GDM1 (cell line): ENCODE data around the gene EPAS1.
A peak's percentile ranks its signal among the peaks of the same experiment; 100 is the strongest.

ENCODE experiments used
- DNase-seq: peaks from one replicate; lab custom pipeline; 2025; lab: John Stamatoyannopoulos, UW

Gene EPAS1

DNA sequence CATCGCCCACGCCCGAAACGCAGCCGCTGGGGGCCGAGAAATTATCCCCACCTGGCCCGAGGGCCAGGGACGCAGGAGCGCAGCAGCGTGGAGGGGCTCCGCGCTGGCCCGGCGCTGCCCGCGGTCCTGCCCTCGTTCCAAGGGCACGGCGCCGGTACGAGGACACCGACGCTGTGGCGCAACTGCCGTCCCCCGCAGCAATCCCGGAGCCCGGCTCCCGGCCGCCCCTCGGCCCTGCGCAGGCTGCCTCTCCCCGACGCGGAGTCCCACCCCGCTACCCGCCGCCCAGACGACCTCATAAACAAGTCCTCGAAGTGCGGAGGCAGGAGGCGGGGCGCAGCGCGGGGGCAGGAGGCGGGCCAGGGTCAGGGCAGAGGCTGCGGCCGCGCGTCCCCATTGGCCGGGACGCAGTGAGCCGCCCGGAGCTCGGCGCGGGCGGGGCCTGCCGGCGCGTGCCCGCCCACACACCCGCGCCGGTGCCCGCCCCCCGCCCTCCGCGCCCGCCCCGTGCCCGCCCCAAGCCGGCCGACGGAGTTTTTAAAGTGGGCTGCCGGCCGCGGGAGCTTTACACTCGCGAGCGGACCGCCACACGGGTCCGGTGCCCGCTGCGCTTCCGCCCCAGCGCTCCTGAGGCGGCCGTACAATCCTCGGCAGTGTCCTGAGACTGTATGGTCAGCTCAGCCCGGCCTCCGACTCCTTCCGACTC lies at the start of gene EPAS1:
TSS of gene EPAS1 (plus strand) at position 568 of the 706 bp plus-strand sequence. CDS start 505 bp downstream, outside the sequence.
- peak; percentile 48 for DNase-seq

DNA sequence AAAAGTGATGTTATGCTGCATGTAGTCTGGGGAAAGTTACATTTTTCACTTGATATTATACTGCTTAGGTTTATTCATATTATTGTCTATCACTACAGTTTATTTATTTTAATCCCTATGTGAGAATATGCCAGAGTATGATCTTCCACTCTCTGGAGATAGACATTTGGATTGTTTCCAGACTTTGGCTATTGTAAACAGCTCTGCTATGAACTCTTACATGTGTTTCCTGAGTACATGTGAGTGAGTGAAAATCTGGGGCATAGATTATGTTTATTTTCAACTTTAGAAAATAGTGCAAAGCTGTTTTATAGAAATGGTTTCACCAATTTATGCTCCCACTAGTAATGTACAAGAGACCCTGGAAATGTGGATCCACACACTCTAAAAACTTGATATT lies 49.0 kb upstream of the EPAS1 start:
- DNase-seq: no peak

DNA sequence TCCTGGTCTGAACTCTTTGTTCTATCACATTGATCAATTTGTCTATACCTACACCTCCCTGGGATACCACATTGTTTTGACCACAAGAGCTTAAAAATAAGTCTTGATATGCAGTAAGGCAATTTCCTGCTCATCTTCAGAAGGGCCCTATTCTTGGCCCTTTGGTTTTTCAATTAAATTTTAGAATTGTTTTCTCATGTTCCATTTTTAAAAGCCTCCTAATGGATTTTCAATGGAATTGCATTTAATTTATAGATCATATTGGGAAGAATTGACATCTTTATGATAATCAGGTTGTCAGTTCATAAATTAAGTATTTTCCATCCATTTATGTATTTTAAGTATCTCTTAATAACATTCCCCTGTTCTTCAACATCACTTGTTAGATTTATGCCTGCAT lies 47.6 kb upstream of the EPAS1 start:
- no peak for DNase-seq

DNA sequence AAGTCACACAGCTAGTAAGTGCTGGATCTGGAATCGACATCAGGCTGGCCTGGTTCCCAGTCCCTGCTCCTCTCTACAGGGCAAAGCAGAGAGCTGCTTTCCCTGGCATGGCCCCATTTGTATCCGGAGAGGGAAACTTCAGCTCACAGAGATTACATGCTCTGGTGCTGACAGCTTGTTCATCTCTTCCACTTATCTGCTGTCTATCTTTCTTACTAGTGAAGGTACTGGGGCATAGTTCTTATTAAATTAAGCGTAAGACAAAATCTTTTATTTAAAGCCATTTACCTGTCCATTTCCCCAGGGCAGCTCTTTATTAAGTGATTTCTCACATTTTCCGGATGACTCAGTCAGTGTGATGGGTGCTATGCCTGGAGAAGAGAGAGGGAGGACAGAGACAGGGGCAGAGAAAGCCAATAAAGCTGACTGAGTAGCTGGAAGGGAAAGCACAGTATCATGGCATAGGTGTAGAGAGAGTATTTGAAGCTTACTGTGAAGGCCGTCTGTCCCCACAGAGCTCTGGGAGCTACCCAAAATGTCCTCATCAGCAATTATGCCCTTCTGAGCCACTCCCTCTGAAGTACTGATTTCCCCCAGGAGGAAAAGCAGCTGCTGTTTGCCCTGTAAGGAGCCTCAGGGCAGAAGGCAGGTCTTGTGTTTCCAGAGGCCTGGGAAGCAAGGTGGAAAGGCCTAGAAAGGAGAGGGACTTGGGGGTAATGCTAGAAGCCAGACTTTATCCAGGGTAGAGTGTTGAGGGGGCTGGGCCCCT lies 44.1 kb upstream of the EPAS1 start:
- no peak for DNase-seq

DNA sequence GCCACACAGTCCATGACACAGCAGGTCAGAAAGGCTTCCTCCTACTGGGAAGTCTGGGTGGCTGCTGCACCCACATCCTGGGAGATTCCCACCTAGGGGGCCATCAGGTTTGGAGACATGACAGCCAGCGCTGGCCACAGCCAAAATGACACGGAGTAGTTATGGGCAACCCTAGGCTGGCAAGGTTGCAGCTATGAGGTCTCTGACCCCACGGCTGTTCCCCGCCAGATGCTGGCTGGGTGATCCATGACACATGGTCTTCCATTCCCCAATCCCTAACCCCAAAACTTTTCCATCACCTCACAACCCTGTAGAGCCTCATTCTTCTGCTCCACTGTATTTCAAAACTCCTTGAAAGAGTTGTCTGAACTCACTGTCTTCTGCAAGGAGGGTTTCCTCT lies 42.7 kb upstream of the EPAS1 start:
- no peak for DNase-seq

DNA sequence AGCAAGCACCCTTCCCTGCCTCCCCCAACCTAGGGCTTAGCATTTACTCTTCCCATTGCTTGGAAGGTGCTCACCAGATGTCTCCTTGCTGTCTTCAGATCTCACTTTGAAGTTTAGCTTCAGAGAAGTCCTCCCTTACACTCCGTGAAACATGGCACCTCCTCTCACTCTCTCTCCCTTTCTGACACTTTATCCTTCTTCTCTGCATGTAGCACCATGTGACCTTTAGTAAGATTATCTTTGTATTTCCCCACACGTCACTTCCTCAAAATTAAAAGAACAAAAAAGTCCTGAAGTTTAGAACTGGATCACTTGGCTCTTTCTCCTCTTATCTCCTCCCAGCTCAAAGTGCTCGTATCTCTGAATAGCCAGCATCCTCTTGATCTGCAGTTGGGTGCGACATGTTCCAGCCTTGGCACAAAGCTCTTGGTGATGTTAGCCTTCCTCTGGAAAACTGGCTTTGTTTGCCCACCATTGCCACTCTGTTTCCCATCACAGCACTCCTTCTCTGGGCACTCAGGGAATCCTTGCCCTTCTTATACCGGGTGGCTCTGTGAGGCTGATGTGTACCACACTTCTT lies 40.6 kb upstream of the EPAS1 start:
- DNase-seq: no peak

DNA sequence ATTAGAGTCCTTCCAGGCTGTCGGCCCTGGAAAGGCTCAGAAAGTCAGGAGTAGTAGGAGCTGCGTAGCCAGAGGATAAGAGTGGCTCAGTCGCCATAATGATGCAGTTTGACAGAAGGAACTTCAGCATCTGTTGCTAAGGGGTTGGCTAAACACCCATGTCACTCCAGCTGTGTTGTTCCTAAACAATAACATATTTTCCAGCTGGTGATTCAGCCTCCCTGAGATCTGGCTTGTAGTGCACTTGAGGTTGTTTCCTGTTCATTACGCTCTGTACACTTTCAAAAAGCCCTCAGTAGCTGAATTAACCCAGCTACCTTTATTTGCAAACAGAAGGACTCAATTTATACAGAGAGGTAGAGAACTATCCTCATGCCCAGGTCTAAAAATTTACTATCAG lies 39.7 kb upstream of the EPAS1 start:
- DNase-seq: no peak

DNA sequence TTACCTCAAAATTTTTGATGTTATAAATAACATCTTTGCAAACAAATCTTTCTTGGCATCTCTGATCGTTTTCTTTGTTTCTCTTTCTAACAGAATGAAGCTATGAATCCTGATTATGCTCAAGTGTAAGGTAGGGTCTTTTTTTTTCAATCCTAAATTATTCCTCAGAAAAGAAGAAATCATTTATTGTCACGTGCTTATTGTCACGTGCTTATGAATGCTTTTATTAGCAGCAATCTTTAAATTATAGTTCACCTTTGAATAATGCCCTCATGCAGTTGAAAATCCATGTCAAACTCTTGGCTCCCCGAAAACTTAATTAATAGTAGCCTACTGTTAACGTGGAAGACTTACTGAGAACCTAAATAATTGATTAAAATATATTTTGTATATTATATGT lies 39.2 kb upstream of the EPAS1 start:
- no peak for DNase-seq

DNA sequence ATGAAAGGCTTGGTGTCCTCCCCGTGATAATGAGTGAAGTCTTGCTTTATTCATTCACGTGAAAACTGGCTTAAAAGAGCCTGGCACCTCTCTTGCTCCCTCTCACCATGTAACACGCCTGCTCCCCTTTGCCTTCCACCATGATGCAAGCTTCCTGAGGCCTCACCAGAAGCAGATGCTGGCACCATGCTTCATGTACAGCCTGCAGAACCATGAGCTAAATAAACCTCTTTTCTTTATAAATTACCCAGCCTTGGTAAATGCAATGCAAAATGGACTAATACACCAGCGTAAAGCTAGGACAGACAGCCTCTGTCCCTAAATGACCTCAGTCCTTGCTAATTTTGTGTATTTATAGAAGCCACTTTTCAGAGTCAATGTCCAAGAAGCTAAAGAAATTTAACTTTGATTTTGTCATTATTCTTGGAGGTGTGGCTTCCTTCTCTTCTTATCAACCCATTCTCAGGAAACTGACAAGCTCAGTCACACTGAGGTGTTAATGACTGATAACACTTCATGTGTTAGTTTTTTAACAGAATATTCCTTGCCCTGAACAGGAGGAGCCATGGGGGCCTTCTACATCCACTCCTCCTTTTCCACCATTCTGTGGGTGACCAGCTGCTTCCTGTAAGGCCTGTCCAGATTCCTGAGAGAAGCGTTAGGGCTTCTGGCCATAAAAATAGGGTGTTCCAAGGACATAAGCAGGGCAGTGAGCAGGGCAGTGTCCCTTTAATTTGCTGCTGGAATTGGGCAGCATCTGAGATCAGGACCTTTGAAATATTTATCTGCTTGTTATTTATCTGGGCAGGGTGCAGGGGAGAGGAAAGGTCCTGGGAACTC lies 38.0 kb upstream of the EPAS1 start:
- no peak for DNase-seq

DNA sequence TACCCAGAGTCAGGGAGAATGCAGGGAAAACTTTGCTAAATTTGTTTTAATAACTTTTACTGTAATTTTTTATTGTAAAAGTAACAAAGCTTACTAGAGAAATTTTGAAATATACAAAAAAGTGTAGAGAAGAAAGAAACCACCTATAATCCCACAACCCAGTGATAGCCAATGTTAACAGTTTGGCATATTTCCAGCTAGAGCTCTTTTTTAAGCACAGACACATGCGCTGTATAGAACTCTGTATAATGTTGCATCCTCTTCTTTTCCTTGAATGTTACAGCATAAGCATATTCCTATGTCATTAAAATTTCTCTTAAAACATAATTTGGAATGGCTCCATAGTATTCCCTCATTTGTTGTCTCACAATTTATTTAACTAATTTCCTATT lies 37.4 kb upstream of the EPAS1 start:
- DNase-seq: no peak

DNA sequence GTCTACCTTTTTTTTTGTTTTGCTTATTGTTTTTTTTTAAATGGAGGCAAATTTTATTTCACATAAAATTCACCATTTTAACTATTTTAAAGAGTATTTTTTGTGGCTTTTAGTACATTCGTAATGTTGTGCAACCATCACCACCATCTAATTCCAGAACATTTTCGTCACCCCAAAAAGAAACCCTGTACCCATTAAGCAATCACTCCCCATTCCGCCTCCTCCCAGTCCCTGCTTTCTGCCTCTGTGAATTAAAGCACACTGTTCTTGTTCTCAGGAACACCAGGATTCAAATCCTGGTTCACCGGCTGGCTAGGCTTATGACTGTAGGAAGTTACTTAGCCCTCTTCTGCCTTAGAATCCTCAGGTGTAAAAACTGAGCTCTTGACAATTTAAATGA lies 36.9 kb upstream of the EPAS1 start:
- DNase-seq: no peak

DNA sequence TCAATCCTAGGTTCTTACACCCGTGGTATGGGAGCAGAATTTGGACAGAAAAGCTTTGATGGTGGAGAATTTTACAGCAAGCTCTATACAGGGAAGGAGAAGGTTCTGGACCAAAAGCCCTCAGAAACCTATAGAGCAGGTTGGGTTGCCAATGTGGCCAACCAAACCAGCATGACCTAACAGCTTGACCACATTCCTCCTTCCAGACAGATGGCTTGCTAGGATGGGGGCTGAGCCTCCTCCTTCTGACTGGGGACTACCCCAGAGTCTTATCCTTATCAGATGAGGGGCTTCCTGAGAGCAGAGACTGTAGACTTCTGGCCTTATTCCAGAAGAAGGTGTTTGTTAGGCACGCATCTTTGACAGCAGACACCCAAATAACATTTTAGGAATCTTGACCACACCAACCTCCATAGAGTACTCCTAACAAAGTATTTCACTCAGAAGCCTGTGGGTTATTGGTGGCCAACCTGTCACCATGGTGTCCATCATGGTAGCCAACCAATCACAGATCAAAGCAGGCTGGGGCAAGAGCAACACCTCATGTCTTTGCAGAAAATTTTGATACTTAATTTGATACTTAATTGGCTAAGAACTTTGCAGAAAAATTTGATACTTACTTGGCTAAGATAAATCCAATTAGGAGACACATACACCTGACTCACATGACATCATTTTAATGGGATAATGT lies 34.8 kb upstream of the EPAS1 start:
- no peak for DNase-seq

DNA sequence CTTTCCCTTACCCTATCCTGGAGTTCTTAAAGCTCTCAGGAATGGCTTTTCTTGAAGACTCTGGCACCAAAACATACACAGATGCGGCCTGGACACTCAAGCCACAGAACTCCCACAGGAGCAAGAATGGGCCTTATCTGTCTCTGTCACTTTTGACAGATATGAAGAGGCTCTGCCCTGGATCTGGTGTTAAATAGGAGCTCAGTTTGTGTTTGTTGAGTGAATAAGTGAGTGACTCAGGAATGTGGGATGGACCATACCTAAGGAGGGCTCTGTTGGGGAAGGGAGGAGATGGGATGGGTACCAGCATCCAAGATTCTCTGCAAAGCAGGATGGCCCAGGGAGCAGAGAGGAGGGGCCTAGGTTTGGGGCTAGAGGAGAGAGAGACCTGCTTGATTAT lies 33.9 kb upstream of the EPAS1 start:
- DNase-seq: no peak

DNA sequence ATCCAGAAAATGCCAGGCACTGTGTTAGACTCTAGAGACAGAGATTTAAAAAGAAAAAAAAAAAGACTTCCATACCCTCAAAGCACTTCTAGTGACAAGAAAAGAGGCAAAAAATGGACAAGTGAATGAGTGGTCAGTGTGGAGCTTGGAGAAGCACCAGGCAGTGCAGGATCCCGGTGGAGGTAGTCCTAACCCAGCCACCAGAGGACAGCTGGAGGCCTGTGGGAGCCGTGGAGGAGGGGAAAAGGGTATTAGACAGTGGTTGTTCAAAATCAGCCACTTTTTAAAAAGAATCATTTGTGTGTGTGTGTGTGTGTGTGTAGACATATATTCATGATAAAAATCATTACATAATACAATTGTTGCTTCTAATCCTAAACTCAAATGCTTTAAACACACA lies 32.8 kb upstream of the EPAS1 start:
- no peak for DNase-seq

DNA sequence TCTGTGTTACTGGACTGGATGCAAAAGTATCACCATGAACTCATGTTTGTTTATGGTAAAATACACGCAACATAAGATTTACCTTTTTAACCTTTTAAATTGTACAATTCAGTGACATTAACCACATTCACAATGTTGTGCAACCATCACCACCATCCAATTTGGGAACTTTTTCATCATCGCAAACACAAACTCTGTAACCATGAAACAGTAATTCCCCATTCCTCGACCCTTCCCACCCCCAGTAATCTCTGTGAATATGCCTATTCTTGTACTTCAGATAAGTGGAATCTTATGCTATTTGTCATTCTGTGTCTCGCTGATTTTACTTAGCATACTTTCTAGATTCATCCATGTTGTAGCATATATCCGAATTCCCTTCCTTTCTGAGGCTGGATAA lies 31.1 kb upstream of the EPAS1 start:
- DNase-seq: no peak

DNA sequence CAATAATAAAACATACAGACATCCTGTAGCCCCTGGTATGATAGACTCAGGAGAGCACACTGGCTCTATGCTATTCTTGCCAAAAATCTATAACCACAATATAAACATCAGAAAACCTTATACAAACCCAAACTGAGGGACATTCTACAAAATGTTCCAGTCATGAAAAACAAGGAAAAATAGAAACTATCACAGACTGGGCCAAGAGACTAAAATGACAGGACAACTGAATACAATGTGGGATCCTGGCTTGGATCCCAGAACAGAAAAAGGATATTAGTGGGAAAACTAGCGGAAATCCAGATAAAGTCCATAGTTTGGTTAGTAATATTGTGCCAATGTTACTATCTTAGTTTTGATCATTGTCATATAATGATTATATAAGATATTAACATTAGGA lies 29.6 kb upstream of the EPAS1 start:
- no peak for DNase-seq

DNA sequence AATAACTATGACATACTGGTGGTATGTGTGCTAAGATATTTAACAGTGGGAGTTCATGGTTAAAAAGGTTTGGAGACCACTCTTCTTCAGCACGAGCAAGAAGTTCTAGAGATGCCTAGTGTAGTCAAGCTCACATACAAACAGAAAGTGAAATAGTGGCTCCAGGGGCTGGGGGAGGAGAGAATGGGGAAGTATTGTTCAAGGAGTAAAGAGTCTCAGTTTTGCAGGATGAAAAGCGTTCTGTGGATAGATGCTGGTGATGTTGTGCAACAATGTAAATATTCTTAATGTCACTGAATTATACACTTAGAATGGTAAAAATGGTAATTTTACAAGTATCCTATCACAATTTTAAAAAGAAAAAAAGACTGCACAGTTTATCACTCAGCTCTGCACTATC lies 29.0 kb upstream of the EPAS1 start:
- DNase-seq: no peak

DNA sequence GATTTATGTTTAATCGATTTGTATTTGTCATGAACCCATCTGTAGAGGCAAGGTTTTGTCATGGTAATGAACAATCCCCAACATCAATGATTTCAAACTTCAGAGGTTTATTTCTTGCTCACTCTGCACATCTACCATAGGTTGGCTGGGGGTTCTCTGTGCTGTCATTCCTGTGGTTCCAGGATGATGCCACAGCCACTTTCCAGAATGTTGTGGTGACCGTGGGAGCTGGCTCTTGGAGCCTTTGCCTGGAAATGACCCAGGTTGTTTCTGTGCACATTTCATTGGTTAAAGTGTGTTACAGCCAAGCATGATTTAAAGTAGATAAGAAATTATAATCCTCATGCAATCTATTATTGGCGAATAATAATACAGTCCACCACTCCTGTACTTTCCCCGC lies 28.2 kb upstream of the EPAS1 start:
- DNase-seq: no peak

DNA sequence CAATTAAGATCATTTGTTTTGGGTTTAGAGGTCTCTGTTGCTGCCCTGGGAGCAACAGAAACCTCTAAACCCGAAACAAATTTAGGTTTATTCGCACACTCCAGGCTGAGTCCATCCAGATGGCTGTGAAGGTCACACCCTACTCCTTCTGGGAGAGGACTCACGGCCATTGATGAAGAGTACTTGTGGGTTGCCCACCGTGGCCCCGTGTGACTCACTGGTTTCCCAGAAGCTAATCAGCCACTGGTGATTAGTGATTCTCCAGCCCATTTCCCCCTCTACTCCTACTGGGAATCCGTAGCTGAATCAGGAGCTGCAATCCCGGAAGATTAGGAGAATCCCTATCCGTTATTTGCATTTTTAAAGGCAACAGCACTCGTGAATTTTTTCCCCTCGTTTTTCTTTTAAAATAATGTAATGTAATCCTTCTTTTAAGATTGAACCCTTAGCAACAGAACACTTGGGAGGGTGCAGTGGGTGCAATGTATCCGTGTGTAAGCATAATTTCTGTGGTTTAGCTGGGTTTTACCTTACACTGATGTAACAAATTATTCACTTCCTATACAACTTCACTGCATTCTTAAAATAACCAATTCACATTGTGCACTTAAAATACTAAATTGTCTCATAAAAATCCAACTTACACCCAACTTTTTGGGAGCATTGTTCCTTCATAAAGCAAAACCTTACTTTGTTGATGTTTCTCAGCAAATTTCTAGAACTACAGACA lies 27.5 kb upstream of the EPAS1 start:
- DNase-seq: no peak

DNA sequence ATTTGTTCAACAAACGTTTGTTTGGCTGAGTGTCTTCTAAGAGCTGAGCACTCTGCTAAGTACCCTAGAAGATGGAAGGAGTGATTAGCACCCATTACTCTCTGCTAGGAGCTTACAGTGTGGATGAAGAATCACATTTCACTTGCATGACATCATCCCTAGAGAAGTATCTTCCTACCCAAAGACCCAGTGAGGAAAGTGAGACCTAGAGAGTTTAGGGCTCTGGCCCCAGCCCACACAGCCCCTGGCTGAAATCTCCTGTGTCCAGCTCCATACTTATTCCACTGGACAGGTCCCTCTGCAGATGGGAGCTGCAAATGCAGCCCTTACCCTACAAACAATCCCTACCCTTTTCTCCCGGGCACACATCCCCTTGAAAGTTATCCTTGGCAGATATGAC lies 26.8 kb upstream of the EPAS1 start:
- no peak for DNase-seq

DNA sequence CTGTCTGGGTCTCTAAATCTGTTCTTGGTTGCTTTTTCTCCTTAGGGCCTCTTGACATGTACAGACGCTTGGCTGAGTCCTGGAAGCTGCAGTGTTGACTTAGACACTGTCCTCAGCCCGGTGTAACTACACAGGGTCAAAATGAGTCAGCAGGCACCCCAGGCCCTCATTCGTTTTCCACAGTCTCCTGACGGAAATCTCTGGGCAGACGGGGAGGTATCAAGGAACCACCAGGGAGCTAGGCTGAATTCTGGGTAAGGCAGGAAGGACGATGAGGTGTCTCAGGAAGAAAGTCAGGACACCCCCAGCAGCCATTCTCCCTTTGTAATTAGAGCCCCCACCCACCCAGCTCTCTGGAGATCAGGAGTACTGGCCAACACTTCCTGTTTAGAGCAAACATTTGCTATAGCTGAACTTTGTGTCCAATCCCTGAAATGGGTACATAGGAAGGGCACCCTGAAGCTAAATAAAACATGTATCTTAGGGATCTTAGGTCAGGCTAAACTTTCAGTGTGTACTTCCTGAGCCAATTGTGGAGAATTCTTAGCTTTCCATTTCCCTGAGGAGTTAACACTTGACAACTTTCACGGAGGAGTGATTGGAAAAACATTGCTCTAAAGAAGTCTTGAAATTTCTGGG lies 23.9 kb upstream of the EPAS1 start:
- no peak for DNase-seq
